ENCODE results near the gene ITPR2.

Gene ITPR2

GRCh38 chr12:26821212-26821701 is 11.7 kb downstream of the ITPR2 start:
- no peak for DNase-seq (ENCODE audit: extremely low spot score)
- POLR2A ChIA-PET: no interaction called here
- CTCF ChIA-PET: interaction anchor here (1.0 kb wide), 1 partner anchor 11 kb away, joined by 3 read pairs; no protein-coding TSS in a partner anchor
- TF ChIP-seq L3MBTL2 (conservative IDR thresholded peaks at IDR 0.05) (no peak), BHLHE40 (IDR thresholded peaks at IDR 0.05; ENCODE audit: borderline replicate concordance) (no peak), TARDBP (IDR thresholded peaks at IDR 0.05) (no peak), CTBP1 (IDR thresholded peaks at IDR 0.05; ENCODE audit: borderline replicate concordance) (no peak), FOXK2 (IDR thresholded peaks at IDR 0.05) (no peak), ELF4 (IDR thresholded peaks at IDR 0.05) (no peak), PKNOX1 (IDR thresholded peaks at IDR 0.05) (no peak), HDGF (IDR thresholded peaks at IDR 0.05; ENCODE audit: borderline replicate concordance) (no peak), SP1 (IDR thresholded peaks at IDR 0.05) (no peak), ZNF384 (IDR thresholded peaks at IDR 0.05) (no peak), SUZ12 (IDR thresholded peaks at IDR 0.05) (no peak), ARNT (IDR thresholded peaks at IDR 0.05) (no peak), LEF1 (IDR thresholded peaks at IDR 0.05; ENCODE audit: borderline replicate concordance) (no peak), NFRKB (IDR thresholded peaks at IDR 0.05) (no peak), FOXM1 (IDR thresholded peaks at IDR 0.05; ENCODE audit: borderline replicate concordance) (no peak), FOXA1 (IDR thresholded peaks at IDR 0.05) (no peak)

- TF ChIP-seq NFRKB (IDR thresholded peaks at IDR 0.05) (no peak), SUZ12 (IDR thresholded peaks at IDR 0.05) (no peak), ELF4 (IDR thresholded peaks at IDR 0.05) (no peak), HDGF (IDR thresholded peaks at IDR 0.05; ENCODE audit: borderline replicate concordance) (no peak), CTBP1 (IDR thresholded peaks at IDR 0.05; ENCODE audit: borderline replicate concordance) (no peak)
- CTCF ChIA-PET: no interaction called here
- POLR2A ChIA-PET: no interaction called here
- no peak for DNase-seq (ENCODE audit: extremely low spot score)
These were observed 14.4 kb downstream of the ITPR2 start for GRCh38 chr12:26818636-26819035.

GRCh38 chr12:26818201-26818600 is 14.8 kb downstream of the ITPR2 start:
- ChIA-PET CTCF (no interaction called here), POLR2A (no interaction called here)
- DNase-seq (ENCODE audit: extremely low spot score): no peak
- TF ChIP-seq FOXA1 (IDR thresholded peaks at IDR 0.05): no peak
- TF ChIP-seq BHLHE40 (IDR thresholded peaks at IDR 0.05; ENCODE audit: borderline replicate concordance): no peak
- TF ChIP-seq TARDBP (IDR thresholded peaks at IDR 0.05): no peak
- TF ChIP-seq SUZ12 (IDR thresholded peaks at IDR 0.05): no peak
- no peak for TF ChIP-seq ELF4 (IDR thresholded peaks at IDR 0.05)
- TF ChIP-seq LEF1 (IDR thresholded peaks at IDR 0.05; ENCODE audit: borderline replicate concordance): no peak
- no peak for TF ChIP-seq ARNT (IDR thresholded peaks at IDR 0.05)
- no peak for TF ChIP-seq FOXK2 (IDR thresholded peaks at IDR 0.05)
- TF ChIP-seq PKNOX1 (IDR thresholded peaks at IDR 0.05): no peak
- TF ChIP-seq L3MBTL2 (conservative IDR thresholded peaks at IDR 0.05): no peak
- TF ChIP-seq ZNF384 (IDR thresholded peaks at IDR 0.05): no peak

GRCh38 chr12:26817183-26817591 is 15.8 kb downstream of the ITPR2 start:
- ChIA-PET POLR2A (no interaction called here), CTCF (interaction anchor here (0.6 kb wide), 2 partner anchors 44 to 421 kb away, joined by 3 read pairs; no protein-coding TSS in a partner anchor)
- TF ChIP-seq FOXK2 (IDR thresholded peaks at IDR 0.05): no peak
- no peak for TF ChIP-seq PKNOX1 (IDR thresholded peaks at IDR 0.05)
- TF ChIP-seq LEF1 (IDR thresholded peaks at IDR 0.05; ENCODE audit: borderline replicate concordance): no peak
- no peak for TF ChIP-seq TARDBP (IDR thresholded peaks at IDR 0.05)
- no peak for TF ChIP-seq L3MBTL2 (conservative IDR thresholded peaks at IDR 0.05)
- TF ChIP-seq HDGF (IDR thresholded peaks at IDR 0.05; ENCODE audit: borderline replicate concordance): no peak
- no peak for TF ChIP-seq ZNF384 (IDR thresholded peaks at IDR 0.05)
- TF ChIP-seq FOXA1 (IDR thresholded peaks at IDR 0.05): no peak
- no peak for TF ChIP-seq BHLHE40 (IDR thresholded peaks at IDR 0.05; ENCODE audit: borderline replicate concordance)
- no peak for TF ChIP-seq SP1 (IDR thresholded peaks at IDR 0.05)
- no peak for TF ChIP-seq ELF4 (IDR thresholded peaks at IDR 0.05)
- no peak for TF ChIP-seq ARNT (IDR thresholded peaks at IDR 0.05)
- no peak for TF ChIP-seq NFRKB (IDR thresholded peaks at IDR 0.05)
- TF ChIP-seq FOXM1 (IDR thresholded peaks at IDR 0.05; ENCODE audit: borderline replicate concordance): no peak
- TF ChIP-seq SUZ12 (IDR thresholded peaks at IDR 0.05): no peak
- TF ChIP-seq CTBP1 (IDR thresholded peaks at IDR 0.05; ENCODE audit: borderline replicate concordance): no peak

GRCh38 chr12:26813812-26814211 is 19.2 kb downstream of the ITPR2 start:
- TF ChIP-seq LEF1 (IDR thresholded peaks at IDR 0.05; ENCODE audit: borderline replicate concordance): no peak
- no peak for TF ChIP-seq BHLHE40 (IDR thresholded peaks at IDR 0.05; ENCODE audit: borderline replicate concordance)
- no peak for TF ChIP-seq L3MBTL2 (conservative IDR thresholded peaks at IDR 0.05)
- TF ChIP-seq ZNF384 (IDR thresholded peaks at IDR 0.05): no peak
- TF ChIP-seq CTBP1 (IDR thresholded peaks at IDR 0.05; ENCODE audit: borderline replicate concordance): no peak
- CTCF ChIA-PET: no interaction called here
- POLR2A ChIA-PET: interaction anchor here (2.4 kb wide), 1 partner anchor 19 kb away, joined by 6 read pairs; the partner anchor contains the start of gene ITPR2
- DNase-seq (ENCODE audit: extremely low spot score): no peak

More at GRCh38 chr12:26817183-26817591, 15.8 kb downstream of the ITPR2 start:
- DNase-seq (ENCODE audit: extremely low spot score): no peak

- ChIA-PET POLR2A (no interaction called here), CTCF (no interaction called here)
- DNase-seq (ENCODE audit: extremely low spot score): no peak
- TF ChIP-seq TARDBP (IDR thresholded peaks at IDR 0.05): no peak
- no peak for TF ChIP-seq BHLHE40 (IDR thresholded peaks at IDR 0.05; ENCODE audit: borderline replicate concordance)
- no peak for TF ChIP-seq FOXK2 (IDR thresholded peaks at IDR 0.05)
- no peak for TF ChIP-seq SUZ12 (IDR thresholded peaks at IDR 0.05)
- TF ChIP-seq SP1 (IDR thresholded peaks at IDR 0.05): no peak
- TF ChIP-seq PKNOX1 (IDR thresholded peaks at IDR 0.05): no peak
These were observed 22.7 kb downstream of the ITPR2 start for GRCh38 chr12:26810330-26810729.
